Right lobe of liver (tissue), 4 donors: ENCODE results near the gene GLYR1.

Source experiments
- POLR2A ChIP-seq: fragments of 450-650 bp; IDR thresholded peaks from one replicate; pipeline ENCODE4 v1.6.1; 2017; ENCODE audit warnings: antibody characterized with exemption, mild to moderate bottlenecking
- TF ChIP-seq, protein P1 (sequence below), 4 donors: fragments of 200-600 bp in 3 of 4; fragments of 450-650 bp in 1 of 4; IDR thresholded peaks; one replicate each; pipeline versions ENCODE4 v1.5.1 to v1.8.0; 2016 to 2022; ENCODE audit warnings: antibody characterized with exemption in 4 of 4, mild to moderate bottlenecking in 2 of 4
- donor health status: DM: no; HTN: no; CAD: no.
- donor health status: DM: no; HTN: no; CAD: no.
- donor health status: DM: no; HTN: yes; CAD: no.

- TF ChIP-seq, protein P1, sequence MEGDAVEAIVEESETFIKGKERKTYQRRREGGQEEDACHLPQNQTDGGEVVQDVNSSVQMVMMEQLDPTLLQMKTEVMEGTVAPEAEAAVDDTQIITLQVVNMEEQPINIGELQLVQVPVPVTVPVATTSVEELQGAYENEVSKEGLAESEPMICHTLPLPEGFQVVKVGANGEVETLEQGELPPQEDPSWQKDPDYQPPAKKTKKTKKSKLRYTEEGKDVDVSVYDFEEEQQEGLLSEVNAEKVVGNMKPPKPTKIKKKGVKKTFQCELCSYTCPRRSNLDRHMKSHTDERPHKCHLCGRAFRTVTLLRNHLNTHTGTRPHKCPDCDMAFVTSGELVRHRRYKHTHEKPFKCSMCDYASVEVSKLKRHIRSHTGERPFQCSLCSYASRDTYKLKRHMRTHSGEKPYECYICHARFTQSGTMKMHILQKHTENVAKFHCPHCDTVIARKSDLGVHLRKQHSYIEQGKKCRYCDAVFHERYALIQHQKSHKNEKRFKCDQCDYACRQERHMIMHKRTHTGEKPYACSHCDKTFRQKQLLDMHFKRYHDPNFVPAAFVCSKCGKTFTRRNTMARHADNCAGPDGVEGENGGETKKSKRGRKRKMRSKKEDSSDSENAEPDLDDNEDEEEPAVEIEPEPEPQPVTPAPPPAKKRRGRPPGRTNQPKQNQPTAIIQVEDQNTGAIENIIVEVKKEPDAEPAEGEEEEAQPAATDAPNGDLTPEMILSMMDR (IDR thresholded peaks at IDR 0.05), result no peak
- no peak for TF ChIP-seq POLR2A
Observed at GRCh38 chr16:4864728-4865127, 17.6 kb upstream of the GLYR1 start.
